Natural killer cell (primary cell): ENCODE data around the gene BTBD2. TPM values are rescaled to one million over a fixed set of nuclear protein-coding genes. Genes with fewer than 3 reads are reported as not detected.

Source experiments
- ATAC-seq, 3 donors: fragments of 150-1000 bp in 2 of 3; fragments of 200-7000 bp in 1 of 3; cut with Tn5 transposase; 1 replicate in 1 of 3; 2 replicates in 2 of 3; pipeline ENCODE4 v1.10.0; 2021; ENCODE audit warnings: mild to moderate bottlenecking in 2 of 3, moderate library complexity in 2 of 3
- DNase-seq, 2 donors: peaks; one replicate each; pipeline versions ENCODE4 v3.0.0 to v3.0.0-alpha.2; 2013 to 2021; ENCODE audit warnings: mixed read lengths in 1 of 2
- H3K27ac ChIP-seq: one replicate; pipeline ENCODE4 v1.5.1; 2013; ENCODE audit warnings: mild to moderate bottlenecking, low read length
- H3K27me3 ChIP-seq: one replicate; pipeline ENCODE4 v1.6.1; 2013; ENCODE audit warnings: low read length; ENCODE audit not compliant: control insufficient read depth, insufficient read depth
- H3K36me3 ChIP-seq: one replicate; pipeline ENCODE4 v1.6.1; 2013; ENCODE audit warnings: low read length; ENCODE audit not compliant: control insufficient read depth, insufficient read depth
- H3K4me1 ChIP-seq: one replicate; pipeline ENCODE4 v1.6.1; 2013; ENCODE audit warnings: low read length; ENCODE audit not compliant: control insufficient read depth, insufficient read depth
- H3K4me3 ChIP-seq: one replicate; pipeline ENCODE4 v1.5.1; 2013; ENCODE audit warnings: low read length
- H3K9me3 ChIP-seq: one replicate; pipeline ENCODE4 v1.6.1; 2013; ENCODE audit warnings: low read length; ENCODE audit not compliant: control insufficient read depth, insufficient read depth
- H3K27ac Mint-ChIP-seq, 2 donors: one replicate each; pipeline ENCODE4 v1.8.0; 2022; ENCODE audit warnings: mild to moderate bottlenecking in 2 of 2, mixed read lengths in 2 of 2, moderate library complexity in 1 of 2
- H3K27me3 Mint-ChIP-seq, 2 donors: one replicate each; pipeline ENCODE4 v1.8.0; 2022; ENCODE audit warnings: low read depth in 2 of 2, mixed read lengths in 2 of 2
- H3K36me3 Mint-ChIP-seq: one replicate; pipeline ENCODE4 v1.8.0; 2022; ENCODE audit warnings: mixed read lengths
- H3K4me1 Mint-ChIP-seq, 2 donors: one replicate each; pipeline ENCODE4 v1.8.0; 2022; ENCODE audit warnings: mixed read lengths in 2 of 2
- H3K4me3 Mint-ChIP-seq: one replicate; pipeline ENCODE4 v1.8.0; 2022; ENCODE audit warnings: mild to moderate bottlenecking, moderate library complexity, mixed read lengths
- H3K9me3 Mint-ChIP-seq, 2 donors: one replicate each; pipeline ENCODE4 v1.8.0; 2022; ENCODE audit warnings: mixed read lengths in 2 of 2
- CTCF ChIP-seq: fragments of 200-600 bp; IDR thresholded peaks from one replicate; pipeline ENCODE4 v1.8.0; 2022; ENCODE audit warnings: antibody characterized with exemption
- WGBS: methylation state at CpG from one replicate; pipeline ENCODE4 v1.1.7; 2013; ENCODE audit warnings: missing lambda C conversion rate; ENCODE audit not compliant: insufficient coverage; 5-methylcytosine and 5-hydroxymethylcytosine counted together
- intact Hi-C: fragments of 100-400 bp; cut with micrococcal nuclease; formaldehyde crosslinking; loops from one replicate; pipeline ENCODE4 v1.14.2; 2022
- total RNA-seq, 4 donors: library from RNA; stranded (reverse); fragments of 120-200 nt in 1 of 4; gene quantifications; one replicate each; pipeline versions ENCODE4 v1.2.3 to v1.2.4, GENCODE V29; 2013 to 2022

BTBD2 gene
- total RNA-seq, 3 donors from 2014 or later (not counting 1 experiment from before 2014, with no cell fraction given) = 47.6 to 57.0 (median 53.4) TPM

- H3K27ac ChIP-seq = peak overlapping the region; percentile 16
- H3K27me3 ChIP-seq = no peaks in the 10 kb centered on the region
- WGBS = 67% methylated on average over 22 of the region's 22 CpGs
- Mint-ChIP-seq H3K9me3 (no peaks in the 10 kb centered on the region), H3K36me3 (no peaks in the 10 kb centered on the region), H3K27ac (peak overlapping the region in 1 of 2 donors; percentile 89), H3K27me3 (no peaks in the 10 kb centered on the region), H3K4me1 (peaks cover 10 to 50% of the 10 kb centered on the region in 2 donors), H3K4me3 (no peak overlapping the region)
- no peaks in the 10 kb centered on the region for H3K9me3 ChIP-seq
- peaks cover 88% of the 10 kb centered on the region for H3K4me1 ChIP-seq
- no peak overlapping the region for H3K4me3 ChIP-seq
- H3K36me3 ChIP-seq = peaks cover 45% of the 10 kb centered on the region
- intact Hi-C loops = no loop called here
- no peak for TF ChIP-seq CTCF
- no peak for ATAC-seq
- DNase-seq = no peak
These were observed 32.1 kb upstream of the BTBD2 start for GRCh38 chr19:2047449-2048103.

- WGBS = 77% methylated on average over 6 of the region's 6 CpGs
- Mint-ChIP-seq H3K4me3 (no peak overlapping the region), H3K27ac (peak overlapping the region in 1 of 2 donors; percentile 89), H3K9me3 (no peaks in the 10 kb centered on the region), H3K36me3 (no peaks in the 10 kb centered on the region), H3K27me3 (no peaks in the 10 kb centered on the region), H3K4me1 (peaks cover 14 to 50% of the 10 kb centered on the region in 2 donors)
- DNase-seq (no peak), ATAC-seq (no peak)
- H3K27me3 ChIP-seq = no peaks in the 10 kb centered on the region
- peaks cover 87% of the 10 kb centered on the region for H3K4me1 ChIP-seq
- H3K36me3 ChIP-seq = peaks cover 48% of the 10 kb centered on the region
- no peak overlapping the region for H3K27ac ChIP-seq
- no peak overlapping the region for H3K4me3 ChIP-seq
- intact Hi-C loops = no loop called here
- H3K9me3 ChIP-seq = no peaks in the 10 kb centered on the region
- no peak for TF ChIP-seq CTCF
These were observed 31.5 kb upstream of the BTBD2 start for GRCh38 chr19:2047076-2047448.

GRCh38 chr19:2046046-2046907 is 30.8 kb upstream of the BTBD2 start:
- Mint-ChIP-seq H3K4me3 (no peak overlapping the region), H3K9me3 (no peaks in the 10 kb centered on the region), H3K4me1 (peaks cover 10 to 48% of the 10 kb centered on the region in 2 donors), H3K27ac (peak overlapping the region; percentile 26 to 95), H3K27me3 (no peaks in the 10 kb centered on the region), H3K36me3 (no peaks in the 10 kb centered on the region)
- 96% methylated on average over 50 of the region's 50 CpGs for WGBS
- Histone ChIP-seq H3K4me1 (peaks cover 85% of the 10 kb centered on the region), H3K36me3 (peaks cover 51% of the 10 kb centered on the region), H3K4me3 (no peak overlapping the region), H3K27ac (no peak overlapping the region), H3K9me3 (no peaks in the 10 kb centered on the region), H3K27me3 (no peaks in the 10 kb centered on the region)
- DNase-seq (no peak), ATAC-seq (no peak)
- no peak for TF ChIP-seq CTCF
- intact Hi-C loops = no loop called here
